Panc1 (cell line): ENCODE measurements around the gene RFTN1. TPM values are rescaled to one million over a fixed set of nuclear protein-coding genes. Genes with fewer than 3 reads are reported as not detected.

ENCODE experiments used
- ATAC-seq: fragments of 200-7000 bp; cut with Tn5 transposase; 2 replicates; pipeline ENCODE4 v1.9.1; 2020; ENCODE audit warnings: mild to moderate bottlenecking, moderate library complexity
- BruUV-seq: library from RNA; stranded (reverse); fragments of 400-500 nt; replicated peaks from 2 replicates; lab custom pipeline; 2021; lab: Mats Ljungman, UMichigan
- CTCF ChIA-PET: fragments of 300-600 bp; sonication (Branson Sonifier 250); formaldehyde crosslinking; loops from one replicate; lab custom pipeline; 2022; ENCODE audit warnings: antibody characterized with exemption; lab: Charles Lee
- POLR2A ChIA-PET: fragments of 300-600 bp; sonication (Branson Sonifier 250); formaldehyde crosslinking; loops from one replicate; lab custom pipeline; 2022; ENCODE audit warnings: antibody characterized with exemption; lab: Charles Lee
- DNase-seq: peaks from one replicate; pipeline ENCODE4 v3.0.0-alpha.2; 2010; ENCODE audit warnings: low read depth, low spot score
- H3K27ac ChIP-seq: 2 replicates; pipeline ENCODE4 v1.5.1; 2011; ENCODE audit warnings: mild to moderate bottlenecking, low read length, inconsistent platforms
- H3K27me3 ChIP-seq: fragments of 200-500 bp; sonication (Bioruptor generic); 2 replicates; pipeline ENCODE4 v1.6.0; 2014; ENCODE audit warnings: low read length, inconsistent platforms; ENCODE audit not compliant: control insufficient read depth, insufficient read depth
- H3K36me3 ChIP-seq: fragments of 200-500 bp; sonication (Bioruptor generic); 2 replicates; pipeline ENCODE4 v1.5.1; 2014; ENCODE audit warnings: inconsistent platforms, mild to moderate bottlenecking, low read length, moderate library complexity; ENCODE audit not compliant: control insufficient read depth, insufficient read depth
- H3K4me1 ChIP-seq: 2 replicates; pipeline ENCODE4 v1.5.1; 2011; ENCODE audit warnings: inconsistent platforms, mild to moderate bottlenecking, low read length, moderate library complexity; ENCODE audit not compliant: control insufficient read depth, insufficient read depth
- H3K4me3 ChIP-seq, 2 experiments: 2 replicates each; pipeline ENCODE4 v1.5.1; 2011 to 2012; ENCODE audit warnings: low read depth in 2 of 2, low read length in 2 of 2, mild to moderate bottlenecking in 2 of 2, inconsistent platforms in 1 of 2, moderate library complexity in 1 of 2
- H3K9me3 ChIP-seq: fragments of 200-500 bp; sonication (Bioruptor generic); 2 replicates; pipeline ENCODE4 v1.5.1; 2014; ENCODE audit warnings: low read depth, mild to moderate bottlenecking, inconsistent platforms, low read length, moderate library complexity; ENCODE audit not compliant: control insufficient read depth, insufficient read depth
- POLR2AphosphoS5 ChIP-seq: IDR thresholded peaks from 2 replicates; pipeline ENCODE4 v1.6.1; 2012; ENCODE audit warnings: mild to moderate bottlenecking, low read depth, low read length, moderate library complexity
- SIN3A ChIP-seq: IDR thresholded peaks from 2 replicates; pipeline ENCODE4 v1.6.1; 2012; ENCODE audit warnings: low read depth, mild to moderate bottlenecking, low read length, moderate library complexity, borderline replicate concordance; ENCODE audit not compliant: insufficient read depth
- TCF7L2 ChIP-seq: IDR thresholded peaks from 2 replicates; pipeline ENCODE4 v1.6.1; 2011; ENCODE audit warnings: mild to moderate bottlenecking, low read depth, low read length, inconsistent platforms
- in situ Hi-C: cut with HindIII; loops from 2 replicates; pipeline ENCODE4 v1.10.0; 2016; ENCODE audit warnings: low sequenced_read_pairs, low pct_unique_long_range_greater_than_20kb
- intact Hi-C: fragments of 100-400 bp; cut with micrococcal nuclease; formaldehyde crosslinking; loops from one replicate; pipeline ENCODE4 v1.10.0; 2022; ENCODE audit not compliant: unreplicated experiment
- total RNA-seq: library from RNA; stranded (reverse); gene quantifications from one replicate; pipeline ENCODE4 v1.2.1, GENCODE V29; 2021; ENCODE audit not compliant: unreplicated experiment
- TF ChIP-seq, protein P1 (sequence below): fragments of 450-650 bp; IDR thresholded peaks from 2 replicates; pipeline ENCODE4 v1.5.1; 2017; ENCODE audit warnings: mild to moderate bottlenecking
- TF ChIP-seq, protein P2 (sequence below), 2 experiments: IDR thresholded peaks; 2 replicates each; pipeline ENCODE4 v1.6.1; 2011 to 2012; ENCODE audit warnings: low read depth in 2 of 2, control low read depth in 1 of 2, low read length in 1 of 2, mild to moderate bottlenecking in 1 of 2, moderate library complexity in 1 of 2; ENCODE audit not compliant: insufficient read depth in 1 of 2

Gene RFTN1
- total RNA-seq, 1 experiment from 2014 or later = 0.90 TPM

DNA sequence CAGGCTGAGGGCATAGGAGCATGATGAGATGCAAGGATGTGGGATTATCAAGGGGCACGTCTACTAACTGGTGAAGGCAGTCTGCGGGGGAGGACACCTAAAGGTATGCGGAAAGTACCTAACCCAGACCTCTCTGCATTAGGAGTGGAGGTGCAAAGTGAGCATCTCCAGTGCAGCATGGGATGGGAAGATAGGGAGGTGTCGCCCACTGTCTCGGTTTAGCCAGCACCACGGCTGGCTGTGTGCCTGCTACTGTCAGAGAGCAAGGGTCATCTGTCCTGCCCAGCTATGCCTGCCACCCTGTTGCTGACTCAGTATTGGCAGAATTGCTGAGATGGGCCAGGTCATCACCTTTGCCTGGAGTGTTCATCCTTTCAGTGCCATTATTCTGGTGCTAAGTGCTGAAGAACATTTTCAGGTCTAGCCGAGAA is 208.4 kb downstream of the RFTN1 start:
- no TSS peak for BruUV-seq

DNA sequence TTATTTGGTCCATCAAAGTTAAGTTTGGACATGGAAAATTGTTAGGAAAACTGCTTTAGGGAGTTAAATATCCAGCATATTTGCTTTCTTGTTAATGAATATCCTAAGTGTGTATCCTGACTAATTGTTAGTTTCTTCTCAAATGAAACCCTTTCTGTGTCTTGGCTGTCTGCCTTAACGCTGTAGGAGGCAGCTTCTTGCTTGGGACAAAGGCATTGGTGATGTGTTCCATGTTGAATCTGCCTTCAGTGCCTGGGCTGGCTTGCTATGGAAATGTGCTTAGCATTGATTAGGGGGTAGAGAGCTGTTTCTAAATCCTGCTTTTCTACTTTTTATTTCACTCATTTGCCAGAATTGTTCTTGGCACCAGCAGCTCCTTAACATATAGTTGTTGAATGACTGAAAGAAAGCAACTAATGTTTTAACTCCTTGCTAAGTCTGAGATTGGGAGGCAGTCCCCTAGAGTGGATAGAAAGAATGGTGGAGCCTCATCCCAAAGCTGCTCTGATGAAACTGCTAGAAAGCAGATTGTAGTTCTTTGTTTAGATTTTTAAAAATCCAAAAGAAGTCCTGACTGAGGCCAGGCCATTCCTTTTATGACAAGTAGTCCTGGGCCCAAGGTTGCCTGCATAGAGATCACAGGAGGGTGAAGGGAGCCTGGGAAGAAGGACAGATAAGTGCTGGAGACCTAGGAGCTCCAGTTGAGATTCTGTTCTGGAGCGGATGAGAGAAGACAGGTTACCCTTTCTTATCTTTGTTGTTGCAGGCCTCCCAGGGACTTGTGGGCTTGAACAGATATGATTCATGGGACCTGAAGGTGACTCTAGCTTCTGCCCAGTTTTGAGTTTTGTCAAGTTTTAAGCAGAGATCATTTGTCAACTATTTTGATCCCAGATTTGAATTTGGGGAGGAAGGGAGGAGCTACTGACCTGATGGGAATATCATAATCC is 209.2 kb downstream of the RFTN1 start:
- H3K27me3 ChIP-seq = no peaks in the 10 kb centered on the region
- intact Hi-C loops = no loop called here
- in situ Hi-C loops = no loop called here

More for the DNA sequence above, 208.4 kb downstream of the RFTN1 start:
- intact Hi-C loops (no loop called here), in situ Hi-C loops (no loop called here)
- Histone ChIP-seq H3K9me3 (no peaks in the 10 kb centered on the region), H3K27me3 (no peaks in the 10 kb centered on the region), H3K27ac (no peak overlapping the region), H3K4me3 (no peak overlapping the region), H3K36me3 (no peaks in the 10 kb centered on the region), H3K4me1 (no peaks in the 10 kb centered on the region)
- ATAC-seq (no peak), DNase-seq (no peak)
- TF ChIP-seq, protein P1, sequence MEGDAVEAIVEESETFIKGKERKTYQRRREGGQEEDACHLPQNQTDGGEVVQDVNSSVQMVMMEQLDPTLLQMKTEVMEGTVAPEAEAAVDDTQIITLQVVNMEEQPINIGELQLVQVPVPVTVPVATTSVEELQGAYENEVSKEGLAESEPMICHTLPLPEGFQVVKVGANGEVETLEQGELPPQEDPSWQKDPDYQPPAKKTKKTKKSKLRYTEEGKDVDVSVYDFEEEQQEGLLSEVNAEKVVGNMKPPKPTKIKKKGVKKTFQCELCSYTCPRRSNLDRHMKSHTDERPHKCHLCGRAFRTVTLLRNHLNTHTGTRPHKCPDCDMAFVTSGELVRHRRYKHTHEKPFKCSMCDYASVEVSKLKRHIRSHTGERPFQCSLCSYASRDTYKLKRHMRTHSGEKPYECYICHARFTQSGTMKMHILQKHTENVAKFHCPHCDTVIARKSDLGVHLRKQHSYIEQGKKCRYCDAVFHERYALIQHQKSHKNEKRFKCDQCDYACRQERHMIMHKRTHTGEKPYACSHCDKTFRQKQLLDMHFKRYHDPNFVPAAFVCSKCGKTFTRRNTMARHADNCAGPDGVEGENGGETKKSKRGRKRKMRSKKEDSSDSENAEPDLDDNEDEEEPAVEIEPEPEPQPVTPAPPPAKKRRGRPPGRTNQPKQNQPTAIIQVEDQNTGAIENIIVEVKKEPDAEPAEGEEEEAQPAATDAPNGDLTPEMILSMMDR = no peak
- no peak for TF ChIP-seq POLR2AphosphoS5
- TF ChIP-seq, protein P2, sequence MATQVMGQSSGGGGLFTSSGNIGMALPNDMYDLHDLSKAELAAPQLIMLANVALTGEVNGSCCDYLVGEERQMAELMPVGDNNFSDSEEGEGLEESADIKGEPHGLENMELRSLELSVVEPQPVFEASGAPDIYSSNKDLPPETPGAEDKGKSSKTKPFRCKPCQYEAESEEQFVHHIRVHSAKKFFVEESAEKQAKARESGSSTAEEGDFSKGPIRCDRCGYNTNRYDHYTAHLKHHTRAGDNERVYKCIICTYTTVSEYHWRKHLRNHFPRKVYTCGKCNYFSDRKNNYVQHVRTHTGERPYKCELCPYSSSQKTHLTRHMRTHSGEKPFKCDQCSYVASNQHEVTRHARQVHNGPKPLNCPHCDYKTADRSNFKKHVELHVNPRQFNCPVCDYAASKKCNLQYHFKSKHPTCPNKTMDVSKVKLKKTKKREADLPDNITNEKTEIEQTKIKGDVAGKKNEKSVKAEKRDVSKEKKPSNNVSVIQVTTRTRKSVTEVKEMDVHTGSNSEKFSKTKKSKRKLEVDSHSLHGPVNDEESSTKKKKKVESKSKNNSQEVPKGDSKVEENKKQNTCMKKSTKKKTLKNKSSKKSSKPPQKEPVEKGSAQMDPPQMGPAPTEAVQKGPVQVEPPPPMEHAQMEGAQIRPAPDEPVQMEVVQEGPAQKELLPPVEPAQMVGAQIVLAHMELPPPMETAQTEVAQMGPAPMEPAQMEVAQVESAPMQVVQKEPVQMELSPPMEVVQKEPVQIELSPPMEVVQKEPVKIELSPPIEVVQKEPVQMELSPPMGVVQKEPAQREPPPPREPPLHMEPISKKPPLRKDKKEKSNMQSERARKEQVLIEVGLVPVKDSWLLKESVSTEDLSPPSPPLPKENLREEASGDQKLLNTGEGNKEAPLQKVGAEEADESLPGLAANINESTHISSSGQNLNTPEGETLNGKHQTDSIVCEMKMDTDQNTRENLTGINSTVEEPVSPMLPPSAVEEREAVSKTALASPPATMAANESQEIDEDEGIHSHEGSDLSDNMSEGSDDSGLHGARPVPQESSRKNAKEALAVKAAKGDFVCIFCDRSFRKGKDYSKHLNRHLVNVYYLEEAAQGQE (IDR thresholded peaks at IDR 0.05; ENCODE audit: insufficient read depth in 1 of 2, low read depth in 2 of 2, low read length in 1 of 2) = no peak
- TF ChIP-seq SIN3A = no peak
- no peak for TF ChIP-seq TCF7L2
- ChIA-PET POLR2A (no interaction called here), CTCF (no interaction called here)

More for the DNA sequence above, 209.2 kb downstream of the RFTN1 start:
- no peaks in the 10 kb centered on the region for H3K36me3 ChIP-seq
- ChIA-PET CTCF (interaction anchor here (0.6 kb wide), 1 partner anchor 14 kb away, joined by 3 read pairs; no protein-coding TSS in a partner anchor), POLR2A (no interaction called here)
- no peak overlapping the region for H3K27ac ChIP-seq
- TF ChIP-seq, protein P2 (IDR thresholded peaks at IDR 0.05; ENCODE audit: insufficient read depth in 1 of 2, low read depth in 2 of 2, low read length in 1 of 2) = no peak
- TF ChIP-seq SIN3A (no peak), TCF7L2 (no peak), POLR2AphosphoS5 (no peak)
- TF ChIP-seq, protein P1 = no peak
- ATAC-seq (no peak), DNase-seq (no peak)
- no peaks in the 10 kb centered on the region for H3K9me3 ChIP-seq
- H3K4me1 ChIP-seq = no peaks in the 10 kb centered on the region
- no TSS peak for BruUV-seq
- H3K4me3 ChIP-seq = no peak overlapping the region
